Peyer's patch (tissue), 4 donors: Measurements from ENCODE around the gene CD300H.

Source experiments
- POLR2A ChIP-seq, 2 donors: fragments of 450-650 bp; IDR thresholded peaks; one replicate each; pipeline ENCODE4 v1.5.1; 2017; ENCODE audit warnings: antibody characterized with exemption in 2 of 2, mild to moderate bottlenecking in 2 of 2, moderate library complexity in 2 of 2
- TF ChIP-seq, protein P1 (sequence below), 6 experiments: fragments of 450-650 bp in 4 of 6; fragments of 200-600 bp in 2 of 6; sonication (generic) in 1 of 6; IDR thresholded peaks; one replicate each; pipeline ENCODE4 v1.5.1; 2017 to 2019; ENCODE audit warnings: antibody characterized with exemption in 6 of 6, mild to moderate bottlenecking in 3 of 6, moderate library complexity in 1 of 6

DNA sequence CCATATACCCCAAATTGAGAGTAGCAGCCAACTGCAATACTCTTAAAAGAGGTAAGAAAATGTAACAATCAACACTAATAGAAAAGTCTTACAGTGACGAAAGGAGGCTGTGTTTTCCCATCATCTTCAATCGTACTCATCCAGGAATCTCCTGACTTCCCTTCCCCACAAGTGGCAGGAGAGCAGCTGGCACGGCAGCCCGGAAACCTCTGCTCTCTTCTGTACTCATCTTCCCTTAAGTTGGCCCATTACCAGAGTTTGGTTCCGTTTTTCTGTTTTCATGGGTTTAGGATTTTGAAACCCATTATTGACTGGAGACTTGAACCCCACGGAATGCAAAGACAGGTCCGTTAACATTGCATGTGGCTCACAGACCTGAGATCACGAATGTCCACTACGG, 11.7 kb upstream of the CD300H start:
- TF ChIP-seq, protein P1, sequence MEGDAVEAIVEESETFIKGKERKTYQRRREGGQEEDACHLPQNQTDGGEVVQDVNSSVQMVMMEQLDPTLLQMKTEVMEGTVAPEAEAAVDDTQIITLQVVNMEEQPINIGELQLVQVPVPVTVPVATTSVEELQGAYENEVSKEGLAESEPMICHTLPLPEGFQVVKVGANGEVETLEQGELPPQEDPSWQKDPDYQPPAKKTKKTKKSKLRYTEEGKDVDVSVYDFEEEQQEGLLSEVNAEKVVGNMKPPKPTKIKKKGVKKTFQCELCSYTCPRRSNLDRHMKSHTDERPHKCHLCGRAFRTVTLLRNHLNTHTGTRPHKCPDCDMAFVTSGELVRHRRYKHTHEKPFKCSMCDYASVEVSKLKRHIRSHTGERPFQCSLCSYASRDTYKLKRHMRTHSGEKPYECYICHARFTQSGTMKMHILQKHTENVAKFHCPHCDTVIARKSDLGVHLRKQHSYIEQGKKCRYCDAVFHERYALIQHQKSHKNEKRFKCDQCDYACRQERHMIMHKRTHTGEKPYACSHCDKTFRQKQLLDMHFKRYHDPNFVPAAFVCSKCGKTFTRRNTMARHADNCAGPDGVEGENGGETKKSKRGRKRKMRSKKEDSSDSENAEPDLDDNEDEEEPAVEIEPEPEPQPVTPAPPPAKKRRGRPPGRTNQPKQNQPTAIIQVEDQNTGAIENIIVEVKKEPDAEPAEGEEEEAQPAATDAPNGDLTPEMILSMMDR (IDR thresholded peaks at IDR 0.05) = no peak
- TF ChIP-seq POLR2A (IDR thresholded peaks at IDR 0.05) = no peak
